K562 (cell line): Measurements from ENCODE around the gene TRIM14. TPM values are rescaled to one million over a fixed set of nuclear protein-coding genes. Genes with fewer than 3 reads are reported as not detected.

Experiments
- CREM ChIP-seq: IDR thresholded peaks from 2 replicates; pipeline ENCODE4 v1.6.1; 2014; ENCODE audit warnings: antibody characterized with exemption, low read depth
- CTBP1 ChIP-seq: fragments of 450-650 bp; IDR thresholded peaks from 2 replicates; pipeline ENCODE4 v1.6.1; 2016; ENCODE audit warnings: borderline replicate concordance
- E2F3 ChIP-seq: fragments of 250-450 bp; sonication (Bioruptor Pico); IDR thresholded peaks from 2 replicates; pipeline ENCODE4 v1.4.0; 2020; ENCODE audit warnings: mild to moderate bottlenecking
- ESRRA ChIP-seq: fragments of 450-650 bp; IDR thresholded peaks from 2 replicates; pipeline ENCODE4 v1.6.1; 2014; ENCODE audit warnings: low read depth, mild to moderate bottlenecking, moderate library complexity, borderline replicate concordance
- ETV6 ChIP-seq, 3 experiments: fragments of 150-350 bp in 1 of 3; sonication (generic) in 1 of 3; formaldehyde crosslinking in 1 of 3; IDR thresholded peaks; 2 replicates each; pipeline versions ENCODE4 v1.6.1 to v1.8.0; 2014 to 2022; ENCODE audit warnings: borderline replicate concordance in 2 of 3, low read depth in 2 of 3, antibody characterized with exemption in 1 of 3, low read length in 1 of 3, mild to moderate bottlenecking in 1 of 3, missing genetic modification reagents in 1 of 3
- HCFC1 ChIP-seq: IDR thresholded peaks from 2 replicates; pipeline ENCODE4 v1.6.1; 2012; ENCODE audit warnings: low read depth, low read length, improper control_type of control experiment
- MEF2A ChIP-seq: IDR thresholded peaks from 2 replicates; pipeline ENCODE4 v1.6.1; 2011; ENCODE audit warnings: low read depth, mild to moderate bottlenecking, low read length, moderate library complexity; ENCODE audit not compliant: control insufficient read depth
- NELFE ChIP-seq: IDR thresholded peaks from 2 replicates; pipeline ENCODE4 v1.6.1; 2011; ENCODE audit warnings: mild to moderate bottlenecking; ENCODE audit not compliant: insufficient read depth, insufficient read length
- SUPT5H ChIP-seq: fragments of 450-650 bp; IDR thresholded peaks from 2 replicates; pipeline ENCODE4 v1.6.1; 2016
- ZBED1 ChIP-seq: IDR thresholded peaks from 2 replicates; pipeline ENCODE4 v1.6.1; 2014
- ZZZ3 ChIP-seq: fragments of 450-650 bp; IDR thresholded peaks from 2 replicates; pipeline ENCODE4 v1.6.1; 2016; ENCODE audit warnings: antibody characterized with exemption, mild to moderate bottlenecking, moderate library complexity
- polyA plus RNA-seq, 8 experiments: library from polyadenylated mRNA; depleted of rRNA in 4 of 8; stranded (reverse) in 5 of 8; unstranded in 3 of 8; fragments of >200 nt; fragmentation: Nextera tagmentation in 2 of 8; fragmentation: Illumina TruSeq in 1 of 8; extraction: Ambion mirVana in 2 of 8; extraction: Trizol in 1 of 8; gene quantifications; 2 replicates each; pipeline versions ENCODE4 v1.2.1 to v1.2.3, GENCODE V29; 2011 to 2014; ENCODE audit warnings: inconsistent platforms in 1 of 8, missing spikeins in 1 of 8
- total RNA-seq, 7 experiments: library from RNA; depleted of rRNA in 6 of 7; stranded (reverse); fragments of >200 nt in 6 of 7; fragmentation: Illumina TruSeq in 2 of 7; extraction: Trizol in 2 of 7; gene quantifications; 2 replicates each; pipeline versions ENCODE4 v1.2.1 to v1.2.3, GENCODE V29; 2011 to 2021; ENCODE audit warnings: low replicate concordance in 1 of 7
- TF ChIP-seq, protein P1 (sequence below), 2 experiments: IDR thresholded peaks; 2 replicates each; pipeline ENCODE4 v1.6.1; 2011; ENCODE audit warnings: borderline replicate concordance in 1 of 2, control low read depth in 1 of 2, low read depth in 1 of 2, low read length in 1 of 2, mild to moderate bottlenecking in 1 of 2, mixed read lengths in 1 of 2, moderate library complexity in 1 of 2; ENCODE audit not compliant: insufficient read depth in 1 of 2, insufficient read length in 1 of 2, poor library complexity in 1 of 2, severe bottlenecking in 1 of 2; ENCODE audit errors: extremely low read depth in 1 of 2
- TF ChIP-seq, protein P2 (sequence below), 2 experiments: fragments of 450-650 bp in 1 of 2; sonication (generic) in 1 of 2; formaldehyde crosslinking in 1 of 2; IDR thresholded peaks; 2 replicates each; pipeline versions ENCODE4 v1.7.1 to v1.9.0; 2016 to 2022; ENCODE audit warnings: inconsistent platforms in 1 of 2, mild to moderate bottlenecking in 1 of 2, missing genetic modification reagents in 1 of 2
- TF ChIP-seq, protein P3 (sequence below): fragments of 450-650 bp; IDR thresholded peaks from 2 replicates; pipeline ENCODE4 v1.6.1; 2017; ENCODE audit warnings: mild to moderate bottlenecking, moderate library complexity
- TF ChIP-seq, protein P4 (sequence below): fragments of 250-450 bp; sonication (Bioruptor Pico); IDR thresholded peaks from 2 replicates; pipeline ENCODE4 v1.6.1; 2021; ENCODE audit warnings: mild to moderate bottlenecking

TRIM14 gene
- total and polyA plus RNA-seq, 9 of the 15 experiments (the other 6 are each of a cell fraction or from before 2014, with no cell fraction given): 7.6 to 41.0 (median 17.9) TPM

DNA sequence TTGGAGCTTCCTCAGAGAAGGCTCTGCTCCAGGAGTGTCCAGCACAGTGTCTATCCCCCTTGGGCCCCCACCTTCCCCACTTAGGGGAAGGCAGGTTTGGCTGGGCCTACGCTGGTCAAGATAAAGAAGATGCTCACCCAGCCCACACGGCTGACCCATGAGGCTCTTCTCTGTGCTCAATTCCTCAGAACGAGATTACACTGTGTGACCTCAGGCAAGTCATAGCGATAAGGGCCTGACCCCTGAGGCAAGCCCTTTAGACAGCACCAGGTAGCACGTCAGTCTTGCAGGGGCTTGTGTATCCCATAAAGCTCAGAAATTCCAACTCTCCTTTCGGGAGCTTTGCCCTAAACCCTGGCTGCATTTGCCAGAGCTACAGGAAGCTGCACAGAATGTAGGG lies 40.8 kb upstream of the TRIM14 start (continued):
- TF ChIP-seq, protein P1, sequence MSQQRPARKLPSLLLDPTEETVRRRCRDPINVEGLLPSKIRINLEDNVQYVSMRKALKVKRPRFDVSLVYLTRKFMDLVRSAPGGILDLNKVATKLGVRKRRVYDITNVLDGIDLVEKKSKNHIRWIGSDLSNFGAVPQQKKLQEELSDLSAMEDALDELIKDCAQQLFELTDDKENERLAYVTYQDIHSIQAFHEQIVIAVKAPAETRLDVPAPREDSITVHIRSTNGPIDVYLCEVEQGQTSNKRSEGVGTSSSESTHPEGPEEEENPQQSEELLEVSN (IDR thresholded peaks at IDR 0.05; ENCODE audit: borderline replicate concordance in 1 of 2, extremely low read depth in 1 of 2, insufficient read depth in 1 of 2, insufficient read length in 1 of 2, low read depth in 1 of 2, low read length in 1 of 2, poor library complexity in 1 of 2, severe bottlenecking in 1 of 2): no peak
- TF ChIP-seq, protein P2, sequence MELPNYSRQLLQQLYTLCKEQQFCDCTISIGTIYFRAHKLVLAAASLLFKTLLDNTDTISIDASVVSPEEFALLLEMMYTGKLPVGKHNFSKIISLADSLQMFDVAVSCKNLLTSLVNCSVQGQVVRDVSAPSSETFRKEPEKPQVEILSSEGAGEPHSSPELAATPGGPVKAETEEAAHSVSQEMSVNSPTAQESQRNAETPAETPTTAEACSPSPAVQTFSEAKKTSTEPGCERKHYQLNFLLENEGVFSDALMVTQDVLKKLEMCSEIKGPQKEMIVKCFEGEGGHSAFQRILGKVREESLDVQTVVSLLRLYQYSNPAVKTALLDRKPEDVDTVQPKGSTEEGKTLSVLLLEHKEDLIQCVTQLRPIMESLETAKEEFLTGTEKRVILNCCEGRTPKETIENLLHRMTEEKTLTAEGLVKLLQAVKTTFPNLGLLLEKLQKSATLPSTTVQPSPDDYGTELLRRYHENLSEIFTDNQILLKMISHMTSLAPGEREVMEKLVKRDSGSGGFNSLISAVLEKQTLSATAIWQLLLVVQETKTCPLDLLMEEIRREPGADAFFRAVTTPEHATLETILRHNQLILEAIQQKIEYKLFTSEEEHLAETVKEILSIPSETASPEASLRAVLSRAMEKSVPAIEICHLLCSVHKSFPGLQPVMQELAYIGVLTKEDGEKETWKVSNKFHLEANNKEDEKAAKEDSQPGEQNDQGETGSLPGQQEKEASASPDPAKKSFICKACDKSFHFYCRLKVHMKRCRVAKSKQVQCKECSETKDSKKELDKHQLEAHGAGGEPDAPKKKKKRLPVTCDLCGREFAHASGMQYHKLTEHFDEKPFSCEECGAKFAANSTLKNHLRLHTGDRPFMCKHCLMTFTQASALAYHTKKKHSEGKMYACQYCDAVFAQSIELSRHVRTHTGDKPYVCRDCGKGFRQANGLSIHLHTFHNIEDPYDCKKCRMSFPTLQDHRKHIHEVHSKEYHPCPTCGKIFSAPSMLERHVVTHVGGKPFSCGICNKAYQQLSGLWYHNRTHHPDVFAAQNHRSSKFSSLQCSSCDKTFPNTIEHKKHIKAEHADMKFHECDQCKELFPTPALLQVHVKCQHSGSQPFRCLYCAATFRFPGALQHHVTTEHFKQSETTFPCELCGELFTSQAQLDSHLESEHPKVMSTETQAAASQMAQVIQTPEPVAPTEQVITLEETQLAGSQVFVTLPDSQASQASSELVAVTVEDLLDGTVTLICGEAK (IDR thresholded peaks at IDR 0.05): no peak
- TF ChIP-seq, protein P2 (CRISPR knock-in tag; IDR thresholded peaks at IDR 0.05): no peak
- TF ChIP-seq, protein P3, sequence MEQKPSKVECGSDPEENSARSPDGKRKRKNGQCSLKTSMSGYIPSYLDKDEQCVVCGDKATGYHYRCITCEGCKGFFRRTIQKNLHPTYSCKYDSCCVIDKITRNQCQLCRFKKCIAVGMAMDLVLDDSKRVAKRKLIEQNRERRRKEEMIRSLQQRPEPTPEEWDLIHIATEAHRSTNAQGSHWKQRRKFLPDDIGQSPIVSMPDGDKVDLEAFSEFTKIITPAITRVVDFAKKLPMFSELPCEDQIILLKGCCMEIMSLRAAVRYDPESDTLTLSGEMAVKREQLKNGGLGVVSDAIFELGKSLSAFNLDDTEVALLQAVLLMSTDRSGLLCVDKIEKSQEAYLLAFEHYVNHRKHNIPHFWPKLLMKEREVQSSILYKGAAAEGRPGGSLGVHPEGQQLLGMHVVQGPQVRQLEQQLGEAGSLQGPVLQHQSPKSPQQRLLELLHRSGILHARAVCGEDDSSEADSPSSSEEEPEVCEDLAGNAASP: no peak
- TF ChIP-seq CREM (peak; percentile 45; the same call in 1 of the 2 replicates), ZZZ3 (no peak), SUPT5H (no peak), HCFC1 (no peak), CTBP1 (peak; percentile 69; the same call in 1 of the 2 replicates), ZBED1 (no peak), ESRRA (0 out of 2 replicates have a peak, but pooled peaks have one; percentile 22), NELFE (no peak), MEF2A (no peak), ETV6 (IDR thresholded peaks at IDR 0.05; ENCODE audit: borderline replicate concordance in 1 of 2, low read depth in 2 of 2, low read length in 1 of 2) (no peak), ETV6 (CRISPR knock-in tag; IDR thresholded peaks at IDR 0.05; ENCODE audit: borderline replicate concordance) (no peak), E2F3 (CRISPR knock-in tag) (no peak)
- TF ChIP-seq, protein P4, sequence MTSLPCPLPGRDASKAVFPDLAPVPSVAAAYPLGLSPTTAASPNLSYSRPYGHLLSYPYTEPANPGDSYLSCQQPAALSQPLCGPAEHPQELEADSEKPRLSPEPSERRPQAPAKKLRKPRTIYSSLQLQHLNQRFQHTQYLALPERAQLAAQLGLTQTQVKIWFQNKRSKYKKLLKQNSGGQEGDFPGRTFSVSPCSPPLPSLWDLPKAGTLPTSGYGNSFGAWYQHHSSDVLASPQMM (CRISPR knock-in tag): no peak
